AG04450 (cell line): ENCODE data around the gene BCKDHB. TPM values are rescaled to one million over a fixed set of nuclear protein-coding genes. Genes with fewer than 3 reads are reported as not detected.

Experiments used
- CTCF ChIA-PET: fragments of 300-600, 350-600 bp; formaldehyde crosslinking; extraction: SDS; loops from one replicate; lab custom pipeline; 2022; ENCODE audit warnings: antibody characterized with exemption, inconsistent platforms; lab: Charles Lee
- POLR2A ChIA-PET: fragments of 350-600 bp; formaldehyde crosslinking; extraction: SDS; loops from one replicate; lab custom pipeline; 2021; ENCODE audit warnings: antibody characterized with exemption, inconsistent platforms; lab: Yijun Ruan, JAX
- DNase-seq: peaks from one replicate; pipeline ENCODE4 v3.0.0-alpha.2; 2011; ENCODE audit warnings: low read depth, low spot score
- H3K27ac ChIP-seq: one replicate; pipeline ENCODE4 v1.5.1; 2012; ENCODE audit warnings: low read depth, low read length, control low read depth
- H3K27me3 ChIP-seq: one replicate; pipeline ENCODE4 v1.6.0; 2012; ENCODE audit warnings: low read length; ENCODE audit not compliant: control insufficient read depth, insufficient read depth
- H3K4me3 ChIP-seq: 2 replicates; pipeline ENCODE4 v1.5.1; 2011; ENCODE audit warnings: mild to moderate bottlenecking, low read depth, low read length, control low read depth
- H3K9me3 ChIP-seq: 2 replicates; pipeline ENCODE4 v1.5.1; 2012; ENCODE audit warnings: low read length; ENCODE audit not compliant: control insufficient read depth, insufficient read depth
- CTCF ChIP-seq: IDR thresholded peaks from 2 replicates; pipeline ENCODE4 v1.5.1; 2011; ENCODE audit warnings: low read depth, low read length, control low read depth, inconsistent platforms
- polyA plus RNA-seq: library from polyadenylated mRNA; depleted of rRNA; stranded (reverse); fragments of >200 nt; gene quantifications from 2 replicates; pipeline ENCODE4 v1.2.3, GENCODE V29; 2011

Gene BCKDHB
- polyA plus RNA-seq, 1 experiment = 21.3 TPM

- no peaks in the 10 kb centered on the region for H3K27me3 ChIP-seq
- ChIA-PET POLR2A (interaction anchor here (0.7 kb wide), 1 partner anchor 10 kb away, joined by 11 read pairs; no protein-coding TSS in a partner anchor), CTCF (no interaction called here)
- H3K4me3 ChIP-seq = no peak overlapping the region
- no peak for DNase-seq
- TF ChIP-seq CTCF = no peak
- H3K27ac ChIP-seq = no peak overlapping the region
- H3K9me3 ChIP-seq = no peaks in the 10 kb centered on the region
Observed at GRCh38 chr6:80145921-80146320, 39.5 kb downstream of the BCKDHB start.

GRCh38 chr6:80148220-80148619 lies 41.7 kb downstream of the BCKDHB start:
- Histone ChIP-seq H3K27ac (no peak overlapping the region), H3K27me3 (no peaks in the 10 kb centered on the region), H3K4me3 (no peak overlapping the region), H3K9me3 (no peaks in the 10 kb centered on the region)
- DNase-seq = no peak
- ChIA-PET POLR2A (no interaction called here), CTCF (interaction anchor here (0.9 kb wide), 1 partner anchor 1605 kb away, joined by 3 read pairs; no protein-coding TSS in a partner anchor)
- TF ChIP-seq CTCF = no peak

GRCh38 chr6:80151635-80152034 lies 45.2 kb downstream of the BCKDHB start:
- ChIA-PET POLR2A (no interaction called here), CTCF (interaction anchor here (0.6 to 1.4 kb wide), 2 partner anchors 57 to 606 kb away, joined by 3 read pairs; no protein-coding TSS in a partner anchor)
- DNase-seq = no peak
- no peak for TF ChIP-seq CTCF
- no peak overlapping the region for H3K4me3 ChIP-seq
- H3K9me3 ChIP-seq = no peaks in the 10 kb centered on the region
- no peak overlapping the region for H3K27ac ChIP-seq
- no peaks in the 10 kb centered on the region for H3K27me3 ChIP-seq

GRCh38 chr6:80154160-80154559 lies 47.7 kb downstream of the BCKDHB start:
- H3K4me3 ChIP-seq = no peak overlapping the region
- POLR2A ChIA-PET = no interaction called here
- no peak for DNase-seq
- CTCF ChIA-PET = no interaction called here
- H3K9me3 ChIP-seq = no peaks in the 10 kb centered on the region
- H3K27me3 ChIP-seq = no peaks in the 10 kb centered on the region
- no peak overlapping the region for H3K27ac ChIP-seq
- TF ChIP-seq CTCF = no peak

GRCh38 chr6:80156221-80156620 lies 49.8 kb downstream of the BCKDHB start:
- no peak for TF ChIP-seq CTCF
- Histone ChIP-seq H3K27me3 (no peaks in the 10 kb centered on the region), H3K4me3 (no peak overlapping the region), H3K9me3 (no peaks in the 10 kb centered on the region), H3K27ac (no peak overlapping the region)
- CTCF ChIA-PET = interaction anchor here (0.6 kb wide), 1 partner anchor 74 kb away, joined by 4 read pairs; no protein-coding TSS in a partner anchor
- no peak for DNase-seq
- POLR2A ChIA-PET = interaction anchor here (0.6 kb wide), 1 partner anchor 11 kb away, joined by 11 read pairs; no protein-coding TSS in a partner anchor
